H1 (cell line): ENCODE measurements around the gene ZFP36L2. TPM values are rescaled to one million over a fixed set of nuclear protein-coding genes. Genes with fewer than 3 reads are reported as not detected.

ENCODE experiments used
- CTCF ChIA-PET: fragments of 300-600 bp; sonication (Branson Sonifier 250); formaldehyde crosslinking; loops from one replicate; lab custom pipeline; 2021; ENCODE audit not compliant: partially characterized antibody; lab: Charles Lee
- POLR2A ChIA-PET: fragments of 300-600 bp; sonication (Branson Sonifier 250); formaldehyde crosslinking; loops from one replicate; lab custom pipeline; 2021; ENCODE audit warnings: inconsistent platforms; ENCODE audit not compliant: partially characterized antibody; lab: Charles Lee
- DNase-seq, 2 experiments: peaks; one replicate each; pipeline versions ENCODE4 v3.0.0 to v3.0.0-alpha.2; 2010 to 2022; ENCODE audit warnings: low spot score in 2 of 2, low read depth in 1 of 2, mixed read lengths in 1 of 2
- FAIRE-seq: peaks from 2 replicates; lab custom pipeline; 2011; peaks lifted over from hg19 to GRCh38; lab: Jason Lieb, UNC
- H2AFZ ChIP-seq: 2 replicates; pipeline ENCODE4 v1.8.1; 2012; ENCODE audit warnings: low read length, inconsistent platforms
- H2AK5ac ChIP-seq: 2 replicates; pipeline ENCODE4 v1.6.1; 2013; ENCODE audit warnings: low read depth, low read length
- H2BK120ac ChIP-seq: replicated peaks from 2 replicates; pipeline ENCODE3; 2013; ENCODE audit warnings: low read depth, low read length, inconsistent platforms
- H2BK12ac ChIP-seq: 2 replicates; pipeline ENCODE4 v1.6.1; 2013; ENCODE audit warnings: low read depth, low read length
- H2BK15ac ChIP-seq: 2 replicates; pipeline ENCODE4 v1.6.1; 2013; ENCODE audit warnings: low read length
- H2BK20ac ChIP-seq: 2 replicates; pipeline ENCODE4 v1.6.1; 2013; ENCODE audit warnings: low read length
- H2BK5ac ChIP-seq: 2 replicates; pipeline ENCODE4 v1.6.1; 2013; ENCODE audit warnings: low read depth, low read length
- H3K14ac ChIP-seq: 2 replicates; pipeline ENCODE4 v1.6.1; 2013; ENCODE audit warnings: inconsistent platforms; ENCODE audit not compliant: insufficient read length
- H3K18ac ChIP-seq: 2 replicates; pipeline ENCODE4 v1.6.1; 2013; ENCODE audit warnings: low read length; ENCODE audit errors: extremely low read depth
- H3K23ac ChIP-seq: 2 replicates; pipeline ENCODE4 v1.6.1; 2013; ENCODE audit warnings: inconsistent platforms; ENCODE audit not compliant: insufficient read length
- H3K23me2 ChIP-seq: 2 replicates; pipeline ENCODE4 v1.6.1; 2013; ENCODE audit warnings: low read depth, low read length
- H3K27ac ChIP-seq: 2 replicates; pipeline ENCODE4 v1.6.1; 2011; ENCODE audit warnings: low read depth, low read length, inconsistent platforms
- H3K27me3 ChIP-seq, 4 experiments: replicated peaks in 1 of 4; 1 replicate in 1 of 4; 2 replicates in 3 of 4; pipeline versions ENCODE4 v1.6.1 to v1.8.1; 2011 to 2013; ENCODE audit warnings: low read length in 3 of 4, mild to moderate bottlenecking in 3 of 4, inconsistent platforms in 2 of 4, mixed read lengths in 2 of 4, moderate library complexity in 1 of 4; ENCODE audit not compliant: control insufficient read depth in 3 of 4, insufficient read depth in 3 of 4; ENCODE audit errors: extremely low read depth in 1 of 4
- H3K36me3 ChIP-seq, 4 experiments: 2 replicates each; pipeline versions ENCODE4 v1.6.1 to v1.8.1; 2011 to 2013; ENCODE audit warnings: mild to moderate bottlenecking in 4 of 4, low read length in 3 of 4, moderate library complexity in 2 of 4, control low read depth in 1 of 4, inconsistent platforms in 1 of 4; ENCODE audit not compliant: insufficient read depth in 4 of 4, control insufficient read depth in 2 of 4
- H3K4ac ChIP-seq: replicated peaks from 2 replicates; pipeline ENCODE3; 2013; ENCODE audit warnings: low read length, low read depth, mixed read lengths, inconsistent platforms; ENCODE audit not compliant: insufficient read length
- H3K4me1 ChIP-seq, 4 experiments: replicated peaks in 1 of 4; 1 replicate in 1 of 4; 2 replicates in 3 of 4; pipeline versions ENCODE4 v1.6.1 to v1.8.1; 2011 to 2013; ENCODE audit warnings: low read length in 3 of 4, inconsistent platforms in 2 of 4, mixed read lengths in 1 of 4; ENCODE audit not compliant: insufficient read depth in 4 of 4, control insufficient read depth in 3 of 4
- H3K4me2 ChIP-seq, 2 experiments: 2 replicates each; pipeline versions ENCODE4 v1.6.1 to v1.8.1; 2011 to 2013; ENCODE audit warnings: low read depth in 2 of 2, low read length in 2 of 2, control low read depth in 1 of 2, inconsistent platforms in 1 of 2, mild to moderate bottlenecking in 1 of 2; ENCODE audit not compliant: insufficient read depth in 1 of 2
- H3K4me3 ChIP-seq, 4 experiments: fragments of 200-600, 300-600 bp in 1 of 4; sonication (generic), shearing (Covaris generic), sonication (Bioruptor Twin) in 1 of 4; 2 replicates each; pipeline versions ENCODE4 v1.5.1 to v1.8.1; 2011 to 2016; ENCODE audit warnings: low read length in 4 of 4, low read depth in 3 of 4, control low read depth in 2 of 4, inconsistent platforms in 2 of 4, mild to moderate bottlenecking in 2 of 4, mixed read lengths in 1 of 4, moderate library complexity in 1 of 4; ENCODE audit not compliant: insufficient read depth in 2 of 4; ENCODE audit errors: extremely low read depth in 1 of 4
- H3K56ac ChIP-seq: replicated peaks from 2 replicates; pipeline ENCODE3; 2013; ENCODE audit warnings: low read depth, mild to moderate bottlenecking, mixed read lengths, low read length, inconsistent platforms; ENCODE audit not compliant: insufficient read length
- H3K79me1 ChIP-seq: 2 replicates; pipeline ENCODE4 v1.6.1; 2013; ENCODE audit warnings: low read depth, low read length, control low read depth
- H3K79me2 ChIP-seq, 2 experiments: 2 replicates each; pipeline versions ENCODE4 v1.6.1 to v1.8.1; 2012 to 2013; ENCODE audit warnings: low read length in 2 of 2, mild to moderate bottlenecking in 2 of 2, inconsistent platforms in 1 of 2; ENCODE audit not compliant: insufficient read depth in 2 of 2, control insufficient read depth in 1 of 2
- H3K9ac ChIP-seq, 4 experiments: replicated peaks in 1 of 4; 1 replicate in 1 of 4; 2 replicates in 3 of 4; pipeline versions ENCODE4 v1.6.1 to v1.8.1; 2011 to 2013; ENCODE audit warnings: low read depth in 3 of 4, low read length in 3 of 4, control low read depth in 2 of 4, mild to moderate bottlenecking in 2 of 4, moderate library complexity in 2 of 4, inconsistent platforms in 1 of 4; ENCODE audit errors: extremely low read depth in 1 of 4
- H3K9me3 ChIP-seq, 2 experiments: 2 replicates each; pipeline versions ENCODE4 v1.6.1 to v1.8.1; 2012 to 2013; ENCODE audit warnings: mild to moderate bottlenecking in 2 of 2, moderate library complexity in 2 of 2, control low read depth in 1 of 2, inconsistent platforms in 1 of 2, low read depth in 1 of 2, low read length in 1 of 2, mixed read lengths in 1 of 2; ENCODE audit not compliant: insufficient read depth in 2 of 2
- H4K20me1 ChIP-seq, 2 experiments: replicated peaks in 1 of 2; 2 replicates each; pipeline versions ENCODE3 to v1.8.1; 2011 to 2013; ENCODE audit warnings: inconsistent platforms in 2 of 2, low read length in 2 of 2, mild to moderate bottlenecking in 1 of 2; ENCODE audit not compliant: insufficient read depth in 2 of 2, control insufficient read depth in 1 of 2
- H4K5ac ChIP-seq: 2 replicates; pipeline ENCODE4 v1.6.1; 2013; ENCODE audit warnings: low read length, low read depth, mixed read lengths, inconsistent platforms; ENCODE audit not compliant: insufficient read length
- H4K8ac ChIP-seq: 2 replicates; pipeline ENCODE4 v1.8.0; 2013; ENCODE audit warnings: mild to moderate bottlenecking, moderate library complexity, low read length, inconsistent platforms; ENCODE audit not compliant: insufficient read depth; ENCODE audit errors: extremely low read depth
- H4K91ac ChIP-seq: replicated peaks from 2 replicates; pipeline ENCODE3; 2013; ENCODE audit warnings: low read length, mixed read lengths, inconsistent platforms; ENCODE audit not compliant: insufficient read length
- BCL11A ChIP-seq, 2 experiments: IDR thresholded peaks; one replicate each; pipeline ENCODE4 v1.6.1; 2011; ENCODE audit warnings: low read depth in 2 of 2, low read length in 2 of 2, mild to moderate bottlenecking in 2 of 2
- BRCA1 ChIP-seq: IDR thresholded peaks from 2 replicates; pipeline ENCODE4 v1.6.1; 2012; ENCODE audit warnings: low read depth, low read length, improper control_type of control experiment
- HDAC6 ChIP-seq: IDR thresholded peaks from one replicate; pipeline ENCODE4 v1.7.1; 2012; ENCODE audit warnings: low read depth, mild to moderate bottlenecking, inconsistent platforms, low read length, moderate library complexity
- NRF1 ChIP-seq: IDR thresholded peaks from 2 replicates; pipeline ENCODE4 v1.6.1; 2011; ENCODE audit warnings: mild to moderate bottlenecking, low read depth, low read length, improper control_type of control experiment
- POLR2AphosphoS5 ChIP-seq: IDR thresholded peaks from 2 replicates; pipeline ENCODE4 v1.6.1; 2011; ENCODE audit warnings: low read depth, low read length
- RBBP5 ChIP-seq: IDR thresholded peaks from 2 replicates; pipeline ENCODE4 v1.7.1; 2012; ENCODE audit warnings: low read depth, mild to moderate bottlenecking, inconsistent platforms, low read length, moderate library complexity, borderline replicate concordance
- RFX5 ChIP-seq: IDR thresholded peaks from 2 replicates; pipeline ENCODE4 v1.6.1; 2011; ENCODE audit warnings: low read depth, low read length, improper control_type of control experiment, borderline replicate concordance
- SIN3A ChIP-seq, 2 experiments: IDR thresholded peaks in 1 of 2; conservative IDR thresholded peaks in 1 of 2; 2 replicates each; pipeline ENCODE4 v1.6.1; 2011 to 2012; ENCODE audit warnings: low read length in 2 of 2, improper control_type of control experiment in 1 of 2, low read depth in 1 of 2, mild to moderate bottlenecking in 1 of 2
- SIRT6 ChIP-seq: IDR thresholded peaks from one replicate; pipeline ENCODE4 v1.7.1; 2012; ENCODE audit warnings: low read length, inconsistent platforms
- SP2 ChIP-seq: IDR thresholded peaks from 2 replicates; pipeline ENCODE4 v1.6.1; 2012; ENCODE audit warnings: mild to moderate bottlenecking, low read length, inconsistent platforms
- TAF1 ChIP-seq: IDR thresholded peaks from 2 replicates; pipeline ENCODE4 v1.6.1; 2011; ENCODE audit warnings: mild to moderate bottlenecking, low read depth, low read length
- YY1 ChIP-seq: IDR thresholded peaks from 2 replicates; pipeline ENCODE4 v1.6.1; 2011; ENCODE audit warnings: low read depth, mild to moderate bottlenecking, low read length
- WGBS, 2 experiments: shearing (Covaris generic) in 1 of 2; methylation state at CpG; one replicate each; pipeline versions ENCODE4 v1.1.6 to v1.1.7; 2013 to 2015; ENCODE audit warnings: low lambda C conversion rate in 2 of 2, mixed read lengths in 2 of 2, inconsistent platforms in 1 of 2, low coverage in 1 of 2, missing lambda C conversion rate in 1 of 2; ENCODE audit not compliant: insufficient replicate concordance in 2 of 2, insufficient coverage in 1 of 2, insufficient read length in 1 of 2; ENCODE audit errors: extremely low coverage in 1 of 2, missing lambda C conversion rate in 1 of 2; 5-methylcytosine and 5-hydroxymethylcytosine counted together
- polyA plus RNA-seq, 7 experiments: library from polyadenylated mRNA; depleted of rRNA in 3 of 7; stranded (reverse) in 5 of 7; unstranded in 2 of 7; fragments of >200 nt in 5 of 7; fragments of 200-250 nt in 2 of 7; gene quantifications; 1 replicate in 5 of 7; 2 replicates in 1 of 7; 4 replicates in 1 of 7; pipeline versions ENCODE4 v1.2.1 to v1.2.3, GENCODE V29; 2011 to 2013; ENCODE audit warnings: missing spikeins in 2 of 7, mixed read lengths in 2 of 7
- total RNA-seq: library from RNA; stranded (reverse); fragmentation: NEBNext Ultra II Directional; extraction: Animal tissue kit (Norgen Biotek cat#: 25700); gene quantifications from 2 replicates; pipeline ENCODE4 v1.2.1, GENCODE V29; 2021
- TF ChIP-seq, protein P1 (sequence below): IDR thresholded peaks from 2 replicates; pipeline ENCODE4 v1.6.1; 2012; ENCODE audit warnings: low read length, inconsistent platforms

The ZFP36L2 gene
- total and polyA plus RNA-seq, 2 of the 8 experiments (the other 6 are each of a cell fraction or from before 2014, with no cell fraction given), result 13.4 to 102 TPM

- H3K4me2 ChIP-seq, result no peak overlapping the region; a peak in 1 of 4 replicates
- DNase-seq (no peak), FAIRE-seq (no peak)
- H2BK20ac ChIP-seq, result no peak overlapping the region
- H3K18ac ChIP-seq, result no peak overlapping the region
- no peak overlapping the region for H3K14ac ChIP-seq
- H3K27me3 ChIP-seq, result no peaks in the 10 kb centered on the region
- H3K9me3 ChIP-seq, result no peaks in the 10 kb centered on the region
- 85% methylated on average over 10 of the region's 10 CpGs; no CpG with 5 or more reads in 1 of the 2 experiments for WGBS, 2 experiments
- no peak overlapping the region for H2AFZ ChIP-seq
- no peak overlapping the region for H4K5ac ChIP-seq
- ChIA-PET POLR2A (interaction anchor here (0.6 to 1.3 kb wide), 2 partner anchors 20 to 26 kb away, joined by 3 to 4 read pairs; no protein-coding TSS in a partner anchor), CTCF (interaction anchor here (0.7 to 8.7 kb wide), 21 partner anchors 15 to 413 kb away, joined by 3 to 91 read pairs (median 5); partner anchors contain the start of gene ZFP36L2)
- no peaks in the 10 kb centered on the region for H3K79me1 ChIP-seq
- no peaks in the 10 kb centered on the region for H3K79me2 ChIP-seq
- H2BK5ac ChIP-seq, result no peak overlapping the region
- no peak overlapping the region for H2BK15ac ChIP-seq
- H4K8ac ChIP-seq, result no peak overlapping the region
- no peaks in the 10 kb centered on the region for H3K23me2 ChIP-seq
- no peak overlapping the region for H3K23ac ChIP-seq
- no peak overlapping the region for H3K56ac ChIP-seq
- H3K9ac ChIP-seq, result no peak overlapping the region
- no peak overlapping the region for H2BK120ac ChIP-seq
- no peaks in the 10 kb centered on the region for H3K36me3 ChIP-seq
- no peak overlapping the region for H3K4me3 ChIP-seq
- no peaks in the 10 kb centered on the region; a peak in 1 of 7 replicates for H3K4me1 ChIP-seq
- no peak overlapping the region for H3K4ac ChIP-seq
- H2BK12ac ChIP-seq, result no peak overlapping the region
- TF ChIP-seq BRCA1 (no peak), BCL11A (IDR thresholded peaks at IDR 0.05; ENCODE audit: low read depth in 2 of 2, low read length in 2 of 2) (no peak), SIRT6 (no peak), RBBP5 (no peak), HDAC6 (no peak), POLR2AphosphoS5 (no peak), RFX5 (no peak), NRF1 (no peak), TAF1 (no peak), YY1 (no peak), SP2 (no peak), SIN3A (conservative IDR thresholded peaks at IDR 0.05 in 1 of 2, IDR thresholded peaks at IDR 0.05 in 1 of 2; ENCODE audit: low read depth in 1 of 2, low read length in 2 of 2) (no peak)
- TF ChIP-seq, protein P1, sequence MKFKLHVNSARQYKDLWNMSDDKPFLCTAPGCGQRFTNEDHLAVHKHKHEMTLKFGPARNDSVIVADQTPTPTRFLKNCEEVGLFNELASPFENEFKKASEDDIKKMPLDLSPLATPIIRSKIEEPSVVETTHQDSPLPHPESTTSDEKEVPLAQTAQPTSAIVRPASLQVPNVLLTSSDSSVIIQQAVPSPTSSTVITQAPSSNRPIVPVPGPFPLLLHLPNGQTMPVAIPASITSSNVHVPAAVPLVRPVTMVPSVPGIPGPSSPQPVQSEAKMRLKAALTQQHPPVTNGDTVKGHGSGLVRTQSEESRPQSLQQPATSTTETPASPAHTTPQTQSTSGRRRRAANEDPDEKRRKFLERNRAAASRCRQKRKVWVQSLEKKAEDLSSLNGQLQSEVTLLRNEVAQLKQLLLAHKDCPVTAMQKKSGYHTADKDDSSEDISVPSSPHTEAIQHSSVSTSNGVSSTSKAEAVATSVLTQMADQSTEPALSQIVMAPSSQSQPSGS, result no peak
- H4K20me1 ChIP-seq, result no peaks in the 10 kb centered on the region
- no peak overlapping the region for H3K27ac ChIP-seq
- no peak overlapping the region for H2AK5ac ChIP-seq
- H4K91ac ChIP-seq, result no peak overlapping the region
Observed at GRCh38 chr2:43241558-43241957, 15.2 kb upstream of the ZFP36L2 start.
